Measurements from ENCODE around the gene SYF2.
"Not testable (repeated sequence)": the region's sequence is repeated elsewhere in the genome, so short reads cannot be mapped to it uniquely, and the experiment has no call there.

DNA sequence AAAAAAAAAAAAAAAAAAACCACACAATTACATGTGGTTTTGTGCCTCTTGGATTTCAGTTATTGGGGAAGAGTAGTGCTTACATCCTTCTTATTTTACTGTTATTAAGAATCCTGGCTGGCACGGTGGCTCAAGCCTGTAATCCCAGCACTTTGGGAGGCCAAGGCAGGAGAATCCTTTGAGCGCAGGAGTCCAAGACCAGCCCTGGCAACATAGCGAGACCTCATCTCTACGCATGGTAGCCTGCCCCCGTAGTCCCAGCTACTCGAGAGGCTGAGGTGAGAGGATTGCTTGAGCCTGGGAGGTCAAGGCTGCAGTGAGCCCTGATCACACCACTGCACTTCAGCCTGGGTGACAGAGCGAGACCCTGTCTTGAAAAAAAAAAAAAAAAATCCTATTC, 4.0 kb upstream of the SYF2 start:
- not testable (repeated sequence) for TF ChIP-seq ARID2 (CRISPR knock-in tag; IDR thresholded peaks at IDR 0.05; ENCODE audit: borderline replicate concordance); EP300 (IDR thresholded peaks at IDR 0.05; ENCODE audit: low read depth in 2 of 2, low read length in 2 of 2); EP300 (CRISPR knock-in tag; IDR thresholded peaks at IDR 0.05; ENCODE audit: borderline replicate concordance); NR2C2 (CRISPR knock-in tag; IDR thresholded peaks at IDR 0.05; ENCODE audit: borderline replicate concordance); POLR2AphosphoS5 (IDR thresholded peaks at IDR 0.05; ENCODE audit: low read depth, low read length); ZKSCAN1 (IDR thresholded peaks at IDR 0.05; ENCODE audit: low read length); RAD21 (CRISPR knock-in tag; IDR thresholded peaks at IDR 0.05)
- TF ChIP-seq, protein P1, sequence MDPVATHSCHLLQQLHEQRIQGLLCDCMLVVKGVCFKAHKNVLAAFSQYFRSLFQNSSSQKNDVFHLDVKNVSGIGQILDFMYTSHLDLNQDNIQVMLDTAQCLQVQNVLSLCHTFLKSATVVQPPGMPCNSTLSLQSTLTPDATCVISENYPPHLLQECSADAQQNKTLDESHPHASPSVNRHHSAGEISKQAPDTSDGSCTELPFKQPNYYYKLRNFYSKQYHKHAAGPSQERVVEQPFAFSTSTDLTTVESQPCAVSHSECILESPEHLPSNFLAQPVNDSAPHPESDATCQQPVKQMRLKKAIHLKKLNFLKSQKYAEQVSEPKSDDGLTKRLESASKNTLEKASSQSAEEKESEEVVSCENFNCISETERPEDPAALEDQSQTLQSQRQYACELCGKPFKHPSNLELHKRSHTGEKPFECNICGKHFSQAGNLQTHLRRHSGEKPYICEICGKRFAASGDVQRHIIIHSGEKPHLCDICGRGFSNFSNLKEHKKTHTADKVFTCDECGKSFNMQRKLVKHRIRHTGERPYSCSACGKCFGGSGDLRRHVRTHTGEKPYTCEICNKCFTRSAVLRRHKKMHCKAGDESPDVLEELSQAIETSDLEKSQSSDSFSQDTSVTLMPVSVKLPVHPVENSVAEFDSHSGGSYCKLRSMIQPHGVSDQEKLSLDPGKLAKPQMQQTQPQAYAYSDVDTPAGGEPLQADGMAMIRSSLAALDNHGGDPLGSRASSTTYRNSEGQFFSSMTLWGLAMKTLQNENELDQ (CRISPR knock-in tag; IDR thresholded peaks at IDR 0.05; ENCODE audit: borderline replicate concordance): not testable (repeated sequence)
- TF ChIP-seq, protein P2, sequence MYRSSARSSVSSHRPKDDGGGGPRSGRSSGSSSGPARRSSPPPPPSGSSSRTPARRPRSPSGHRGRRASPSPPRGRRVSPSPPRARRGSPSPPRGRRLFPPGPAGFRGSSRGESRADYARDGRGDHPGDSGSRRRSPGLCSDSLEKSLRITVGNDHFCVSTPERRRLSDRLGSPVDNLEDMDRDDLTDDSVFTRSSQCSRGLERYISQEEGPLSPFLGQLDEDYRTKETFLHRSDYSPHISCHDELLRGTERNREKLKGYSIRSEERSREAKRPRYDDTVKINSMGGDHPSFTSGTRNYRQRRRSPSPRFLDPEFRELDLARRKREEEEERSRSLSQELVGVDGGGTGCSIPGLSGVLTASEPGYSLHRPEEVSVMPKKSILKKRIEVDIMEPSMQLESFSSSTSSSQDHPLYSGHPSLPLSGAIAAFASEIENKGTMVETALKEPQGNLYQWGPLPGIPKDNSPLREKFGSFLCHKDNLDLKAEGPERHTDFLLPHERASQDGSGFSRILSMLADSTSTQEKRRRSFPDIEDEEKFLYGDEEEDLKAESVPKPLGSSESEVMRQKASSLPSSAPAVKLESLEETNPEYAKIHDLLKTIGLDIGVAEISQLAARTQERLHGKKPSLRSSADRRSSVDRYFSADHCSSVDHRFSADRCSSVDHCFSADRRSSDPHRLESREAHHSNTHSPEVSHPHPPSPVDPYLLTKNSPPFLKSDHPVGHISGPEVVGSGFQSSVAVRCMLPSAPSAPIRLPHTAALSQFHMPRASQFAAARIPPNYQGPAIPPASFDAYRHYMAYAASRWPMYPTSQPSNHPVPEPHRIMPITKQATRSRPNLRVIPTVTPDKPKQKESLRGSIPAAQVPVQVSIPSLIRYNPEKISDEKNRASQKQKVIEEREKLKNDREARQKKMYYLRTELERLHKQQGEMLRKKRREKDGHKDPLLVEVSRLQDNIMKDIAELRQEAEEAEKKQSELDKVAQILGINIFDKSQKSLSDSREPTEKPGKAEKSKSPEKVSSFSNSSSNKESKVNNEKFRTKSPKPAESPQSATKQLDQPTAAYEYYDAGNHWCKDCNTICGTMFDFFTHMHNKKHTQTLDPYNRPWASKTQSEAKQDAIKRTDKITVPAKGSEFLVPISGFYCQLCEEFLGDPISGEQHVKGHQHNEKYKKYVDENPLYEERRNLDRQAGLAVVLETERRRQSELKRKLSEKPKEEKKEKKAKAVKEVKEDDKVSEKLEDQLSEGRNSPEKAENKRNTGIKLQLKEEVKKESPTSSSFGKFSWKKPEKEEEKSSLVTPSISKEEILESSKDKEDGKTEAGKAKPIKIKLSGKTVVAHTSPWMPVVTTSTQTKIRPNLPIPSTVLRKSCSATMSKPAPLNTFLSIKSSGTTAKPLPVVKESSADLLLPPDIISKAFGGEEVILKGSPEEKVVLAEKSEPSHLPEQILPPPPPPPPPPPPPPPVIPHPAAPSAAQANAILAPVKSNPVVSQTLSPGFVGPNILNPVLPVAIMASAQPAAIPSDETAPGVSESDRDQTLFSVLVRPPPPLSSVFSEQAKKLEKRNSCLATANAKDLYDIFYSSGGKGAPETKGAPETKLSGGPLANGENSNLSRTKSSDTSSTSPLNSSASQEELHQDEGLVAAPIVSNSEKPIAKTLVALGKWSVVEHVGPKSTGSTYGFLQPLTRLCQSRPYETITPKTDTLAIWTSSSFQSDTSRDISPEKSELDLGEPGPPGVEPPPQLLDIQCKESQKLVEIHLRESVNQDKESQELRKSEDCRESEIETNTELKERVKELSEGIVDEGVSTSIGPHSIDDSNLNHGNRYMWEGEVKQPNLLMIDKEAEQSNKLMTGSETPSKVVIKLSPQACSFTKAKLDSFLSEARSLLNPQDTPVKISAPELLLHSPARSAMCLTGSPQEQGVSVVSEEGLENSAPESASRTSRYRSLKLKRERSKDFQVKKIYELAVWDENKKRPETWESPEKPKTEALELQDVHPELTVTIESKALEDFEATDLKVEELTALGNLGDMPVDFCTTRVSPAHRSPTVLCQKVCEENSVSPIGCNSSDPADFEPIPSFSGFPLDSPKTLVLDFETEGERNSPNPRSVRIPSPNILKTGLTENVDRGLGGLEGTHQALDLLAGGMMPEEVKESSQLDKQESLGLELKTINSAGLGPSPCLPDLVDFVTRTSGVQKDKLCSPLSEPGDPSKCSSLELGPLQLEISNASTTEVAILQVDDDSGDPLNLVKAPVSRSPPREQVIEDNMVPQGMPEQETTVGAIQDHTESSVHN (CRISPR knock-in tag; IDR thresholded peaks at IDR 0.05): not testable (repeated sequence)
- TF ChIP-seq, protein P3, sequence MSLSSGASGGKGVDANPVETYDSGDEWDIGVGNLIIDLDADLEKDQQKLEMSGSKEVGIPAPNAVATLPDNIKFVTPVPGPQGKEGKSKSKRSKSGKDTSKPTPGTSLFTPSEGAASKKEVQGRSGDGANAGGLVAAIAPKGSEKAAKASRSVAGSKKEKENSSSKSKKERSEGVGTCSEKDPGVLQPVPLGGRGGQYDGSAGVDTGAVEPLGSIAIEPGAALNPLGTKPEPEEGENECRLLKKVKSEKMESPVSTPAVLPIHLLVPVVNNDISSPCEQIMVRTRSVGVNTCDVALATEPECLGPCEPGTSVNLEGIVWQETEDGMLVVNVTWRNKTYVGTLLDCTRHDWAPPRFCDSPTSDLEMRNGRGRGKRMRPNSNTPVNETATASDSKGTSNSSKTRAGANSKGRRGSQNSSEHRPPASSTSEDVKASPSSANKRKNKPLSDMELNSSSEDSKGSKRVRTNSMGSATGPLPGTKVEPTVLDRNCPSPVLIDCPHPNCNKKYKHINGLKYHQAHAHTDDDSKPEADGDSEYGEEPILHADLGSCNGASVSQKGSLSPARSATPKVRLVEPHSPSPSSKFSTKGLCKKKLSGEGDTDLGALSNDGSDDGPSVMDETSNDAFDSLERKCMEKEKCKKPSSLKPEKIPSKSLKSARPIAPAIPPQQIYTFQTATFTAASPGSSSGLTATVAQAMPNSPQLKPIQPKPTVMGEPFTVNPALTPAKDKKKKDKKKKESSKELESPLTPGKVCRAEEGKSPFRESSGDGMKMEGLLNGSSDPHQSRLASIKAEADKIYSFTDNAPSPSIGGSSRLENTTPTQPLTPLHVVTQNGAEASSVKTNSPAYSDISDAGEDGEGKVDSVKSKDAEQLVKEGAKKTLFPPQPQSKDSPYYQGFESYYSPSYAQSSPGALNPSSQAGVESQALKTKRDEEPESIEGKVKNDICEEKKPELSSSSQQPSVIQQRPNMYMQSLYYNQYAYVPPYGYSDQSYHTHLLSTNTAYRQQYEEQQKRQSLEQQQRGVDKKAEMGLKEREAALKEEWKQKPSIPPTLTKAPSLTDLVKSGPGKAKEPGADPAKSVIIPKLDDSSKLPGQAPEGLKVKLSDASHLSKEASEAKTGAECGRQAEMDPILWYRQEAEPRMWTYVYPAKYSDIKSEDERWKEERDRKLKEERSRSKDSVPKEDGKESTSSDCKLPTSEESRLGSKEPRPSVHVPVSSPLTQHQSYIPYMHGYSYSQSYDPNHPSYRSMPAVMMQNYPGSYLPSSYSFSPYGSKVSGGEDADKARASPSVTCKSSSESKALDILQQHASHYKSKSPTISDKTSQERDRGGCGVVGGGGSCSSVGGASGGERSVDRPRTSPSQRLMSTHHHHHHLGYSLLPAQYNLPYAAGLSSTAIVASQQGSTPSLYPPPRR (CRISPR knock-in tag; IDR thresholded peaks at IDR 0.05; ENCODE audit: borderline replicate concordance): not testable (repeated sequence)
- TF ChIP-seq, protein P4, sequence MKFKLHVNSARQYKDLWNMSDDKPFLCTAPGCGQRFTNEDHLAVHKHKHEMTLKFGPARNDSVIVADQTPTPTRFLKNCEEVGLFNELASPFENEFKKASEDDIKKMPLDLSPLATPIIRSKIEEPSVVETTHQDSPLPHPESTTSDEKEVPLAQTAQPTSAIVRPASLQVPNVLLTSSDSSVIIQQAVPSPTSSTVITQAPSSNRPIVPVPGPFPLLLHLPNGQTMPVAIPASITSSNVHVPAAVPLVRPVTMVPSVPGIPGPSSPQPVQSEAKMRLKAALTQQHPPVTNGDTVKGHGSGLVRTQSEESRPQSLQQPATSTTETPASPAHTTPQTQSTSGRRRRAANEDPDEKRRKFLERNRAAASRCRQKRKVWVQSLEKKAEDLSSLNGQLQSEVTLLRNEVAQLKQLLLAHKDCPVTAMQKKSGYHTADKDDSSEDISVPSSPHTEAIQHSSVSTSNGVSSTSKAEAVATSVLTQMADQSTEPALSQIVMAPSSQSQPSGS (CRISPR knock-in tag; IDR thresholded peaks at IDR 0.05): not testable (repeated sequence)

All from HepG2 (cell line).